Activated CD8-positive, alpha-beta memory T cell treated with anti-CD3 and anti-CD28 coated beads, Interleukin-2, amount 50 U/mL, for 1 hour (primary cell): ENCODE results near the gene PTPRD.

Source experiments
- DNase-seq: peaks from one replicate; pipeline ENCODE4 v3.0.0-alpha.2; 2020; ENCODE audit errors: extremely low read depth

The PTPRD gene

GRCh38 chr9:8515748-8516147, 2097.1 kb downstream of the PTPRD start:
- DNase-seq, result no peak

GRCh38 chr9:8514760-8515159, 2098.0 kb downstream of the PTPRD start:
- no peak for DNase-seq

DNA sequence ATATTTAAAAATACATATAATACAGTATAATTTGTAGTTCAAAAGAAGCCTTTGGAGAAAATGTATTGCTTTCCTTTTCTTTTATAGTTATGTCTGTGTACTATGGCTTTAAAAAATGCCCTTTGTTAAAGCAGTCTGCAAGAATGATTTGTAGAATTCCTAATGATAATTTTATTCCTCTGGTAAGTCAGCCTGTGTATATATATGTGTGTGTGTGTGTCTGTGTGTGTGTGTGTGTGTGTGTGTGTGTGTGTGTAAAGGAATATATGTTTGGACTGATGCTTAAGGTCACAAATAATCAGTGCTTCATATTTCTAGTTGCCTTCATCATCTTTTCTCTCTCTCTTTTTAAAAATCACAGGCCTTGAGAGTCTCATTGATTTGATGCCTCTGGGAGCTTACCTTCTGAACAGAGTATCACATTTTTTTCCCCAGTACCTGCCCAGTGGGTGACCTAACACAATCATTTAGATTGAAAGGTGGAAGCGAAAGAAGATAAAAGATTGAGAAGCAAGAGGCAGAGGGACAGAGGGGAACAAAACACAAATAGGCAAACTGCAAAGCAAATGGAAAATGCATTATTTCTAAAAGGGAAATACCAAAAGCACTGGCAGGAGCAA, 2104.0 kb downstream of the PTPRD start:
- no peak for DNase-seq

GRCh38 chr9:8494571-8494970, 2118.2 kb downstream of the PTPRD start:
- no peak for DNase-seq

DNA sequence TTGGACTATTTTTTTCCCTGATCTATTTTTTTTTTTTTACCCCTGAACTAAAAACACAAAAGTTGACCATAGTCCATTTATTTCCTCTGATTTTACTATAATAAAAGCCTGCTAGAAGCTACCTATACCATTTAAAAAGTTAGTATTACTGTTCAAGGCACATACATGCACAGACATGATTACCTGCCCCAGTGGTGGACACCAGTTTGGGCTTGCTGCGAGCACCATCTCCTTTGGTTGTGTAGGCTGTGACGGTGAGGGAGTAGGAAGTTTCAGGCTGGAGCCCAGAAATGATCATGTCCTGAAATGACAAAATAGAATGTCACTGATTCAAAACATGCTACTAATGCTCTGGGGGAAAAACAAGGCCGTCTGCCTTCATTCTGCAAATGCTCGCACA, 2120.1 kb downstream of the PTPRD start:
- no peak for DNase-seq

- DNase-seq, result no peak
Observed at GRCh38 chr9:8492024-8492423, 2120.8 kb downstream of the PTPRD start.

- no peak for DNase-seq
Observed at GRCh38 chr9:8491563-8491962, 2121.2 kb downstream of the PTPRD start.

GRCh38 chr9:8489835-8490234, 2123.0 kb downstream of the PTPRD start:
- DNase-seq, result no peak

- DNase-seq, result no peak
Observed at GRCh38 chr9:8486095-8486494, 2126.7 kb downstream of the PTPRD start.

DNA sequence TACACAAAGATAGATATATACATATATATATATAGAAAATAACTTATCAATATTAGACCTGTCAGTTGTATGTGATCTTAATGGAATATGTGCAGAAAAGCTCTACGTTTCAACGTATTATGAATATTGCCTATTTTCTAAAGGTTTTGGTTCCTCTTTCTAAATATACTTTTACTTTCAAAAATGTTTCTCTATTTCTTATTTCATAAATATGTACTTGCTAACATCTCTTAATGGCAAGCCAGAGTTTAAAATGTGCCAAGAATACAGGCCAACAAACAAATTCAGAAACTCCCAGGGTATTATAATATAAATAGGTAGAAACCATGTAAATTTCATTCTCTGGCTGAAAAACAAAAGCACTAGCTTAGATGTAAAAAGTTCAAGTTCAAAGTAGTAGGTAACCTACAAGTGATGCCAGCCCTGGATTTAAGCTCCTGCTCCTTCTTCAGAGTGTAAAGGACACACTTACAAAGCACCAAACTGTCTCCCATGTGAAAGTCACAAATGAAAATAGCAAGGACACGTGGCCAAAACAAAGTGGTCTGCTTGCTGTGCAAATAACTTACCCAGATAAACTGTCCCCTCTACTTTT, 2128.1 kb downstream of the PTPRD start:
- no peak for DNase-seq

GRCh38 chr9:8477450-8477849, 2135.4 kb downstream of the PTPRD start:
- no peak for DNase-seq

- DNase-seq, result no peak
Observed at GRCh38 chr9:8474937-8475336, 2137.9 kb downstream of the PTPRD start.

DNA sequence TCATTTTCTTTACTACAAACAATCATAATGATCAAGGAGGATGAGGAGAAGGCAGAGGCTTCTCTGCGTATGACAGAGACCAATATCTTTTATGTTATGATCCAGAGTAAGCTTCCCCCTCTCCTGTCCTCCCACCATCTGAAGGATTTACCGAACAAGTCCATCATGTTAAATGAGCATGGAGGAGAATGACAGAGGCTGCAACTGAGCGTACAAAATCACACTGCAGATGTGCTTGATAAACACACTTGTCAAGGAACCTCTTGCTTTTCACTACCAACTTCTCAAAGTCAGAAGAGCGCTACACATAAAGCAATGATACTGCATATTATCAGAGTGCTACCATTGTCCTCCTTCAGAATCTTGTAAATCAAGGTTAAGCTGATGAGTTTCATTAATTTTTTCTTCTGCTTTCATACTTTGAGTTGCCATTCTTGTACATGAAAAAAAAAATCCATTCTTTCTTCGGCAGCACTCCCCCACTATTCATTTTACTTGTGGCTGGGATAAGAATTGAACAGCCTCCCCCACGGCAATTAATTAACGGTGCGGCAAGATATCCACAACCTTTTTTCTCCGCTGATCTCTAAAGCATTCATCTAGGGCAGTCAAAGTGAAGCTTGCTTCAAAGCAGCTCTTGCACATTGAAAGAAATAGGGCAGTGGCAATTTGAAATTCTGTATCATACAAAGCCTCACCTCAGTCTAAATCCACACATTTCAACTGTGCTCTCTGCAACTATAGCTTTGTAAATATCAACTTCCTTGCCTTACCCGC, 2139.4 kb downstream of the PTPRD start:
- DNase-seq, result no peak

DNA sequence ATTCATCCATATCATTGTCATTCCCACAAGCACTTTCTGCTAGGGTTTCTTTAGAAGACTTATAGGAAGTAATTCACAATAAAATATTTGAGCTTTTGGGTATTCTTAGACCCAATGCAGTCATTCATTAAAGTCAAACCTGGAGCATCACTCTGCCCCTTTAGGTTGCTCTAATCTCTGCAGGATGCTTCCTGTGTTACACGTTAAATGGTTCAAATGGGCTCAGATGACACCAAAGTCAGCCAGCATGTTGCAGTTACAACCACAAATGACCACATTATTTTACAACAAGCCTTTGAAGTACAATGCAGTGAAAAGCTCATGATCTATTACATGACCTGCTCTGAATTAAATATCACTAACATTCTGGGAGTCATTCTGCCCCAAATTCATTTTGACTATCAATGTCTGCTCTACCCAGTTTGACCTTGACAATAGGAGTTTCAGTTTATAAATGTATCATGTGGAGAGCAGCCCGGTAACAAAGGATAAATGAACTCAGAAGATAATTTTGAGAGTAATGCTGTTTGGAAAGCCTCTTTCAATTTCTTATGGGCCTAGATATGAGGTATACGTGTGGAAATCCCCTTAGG, 2144.7 kb downstream of the PTPRD start:
- DNase-seq, result no peak

GRCh38 chr9:8457816-8458215, 2155.0 kb downstream of the PTPRD start:
- no peak for DNase-seq

DNA sequence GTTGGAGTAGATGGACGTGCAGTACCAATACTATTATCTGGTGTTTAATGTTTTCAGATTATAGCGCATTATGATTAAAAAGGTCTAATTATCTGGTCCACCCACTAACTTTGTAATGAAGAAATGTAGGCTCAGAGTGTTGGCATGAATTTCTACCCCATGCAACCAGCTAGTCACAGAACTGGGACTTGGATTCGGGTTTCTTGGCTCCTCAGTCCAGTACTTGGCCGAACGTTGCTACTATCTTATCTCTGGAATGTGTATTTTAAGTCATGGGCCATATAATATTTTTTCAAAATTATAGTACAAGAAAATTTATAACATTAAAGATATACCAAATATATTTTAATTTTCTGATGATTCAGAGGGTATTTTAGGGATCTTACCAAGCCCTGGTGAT, 2155.7 kb downstream of the PTPRD start:
- no peak for DNase-seq

- no peak for DNase-seq
Observed at GRCh38 chr9:8456344-8456743, 2156.5 kb downstream of the PTPRD start.

GRCh38 chr9:8450810-8451545, 2161.8 kb downstream of the PTPRD start:
- DNase-seq, result no peak

- no peak for DNase-seq
Observed at GRCh38 chr9:8448226-8448625, 2164.6 kb downstream of the PTPRD start.

DNA sequence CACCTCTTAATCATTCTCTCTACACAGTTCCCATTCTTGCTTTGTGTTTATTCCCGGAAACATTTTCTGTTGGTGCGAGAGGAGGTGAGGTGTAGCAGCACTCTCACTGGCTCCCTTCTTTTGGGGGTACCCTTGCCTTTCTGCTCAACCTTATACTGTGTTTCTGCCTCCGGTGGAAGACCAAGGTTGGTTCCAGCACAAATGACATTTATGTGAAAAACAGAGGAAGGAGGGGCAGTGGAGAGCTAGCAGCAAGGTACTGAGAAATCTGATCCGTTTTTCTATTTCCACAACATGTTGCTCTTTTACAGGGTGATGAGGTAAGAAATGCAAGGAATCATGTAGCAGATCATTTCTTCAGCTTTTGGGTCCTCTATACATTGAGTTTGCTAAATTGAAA, 2165.2 kb downstream of the PTPRD start:
- DNase-seq, result no peak

DNA sequence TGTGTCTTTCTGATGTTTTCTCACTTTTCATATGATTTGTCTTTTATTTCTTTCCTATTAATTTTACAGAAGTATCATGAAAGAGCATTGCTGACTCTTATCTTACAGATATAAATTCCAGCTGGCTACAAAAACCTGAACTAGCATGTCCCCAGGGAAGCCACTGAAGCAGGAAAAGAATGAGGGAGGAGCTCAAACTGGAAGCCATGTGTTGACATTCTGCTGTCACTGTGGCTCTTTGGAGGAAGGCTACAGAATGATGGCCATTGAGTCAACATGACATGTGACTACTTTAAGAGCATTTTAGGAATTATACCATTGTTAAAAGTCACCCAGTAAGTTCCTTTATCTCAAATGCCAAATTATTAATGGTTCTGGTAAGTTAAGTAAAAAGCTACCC, 2174.9 kb downstream of the PTPRD start:
- no peak for DNase-seq

- no peak for DNase-seq
Observed at GRCh38 chr9:8437259-8437658, 2175.5 kb downstream of the PTPRD start.
